Measurements from ENCODE around the gene BCL11B.

DNA sequence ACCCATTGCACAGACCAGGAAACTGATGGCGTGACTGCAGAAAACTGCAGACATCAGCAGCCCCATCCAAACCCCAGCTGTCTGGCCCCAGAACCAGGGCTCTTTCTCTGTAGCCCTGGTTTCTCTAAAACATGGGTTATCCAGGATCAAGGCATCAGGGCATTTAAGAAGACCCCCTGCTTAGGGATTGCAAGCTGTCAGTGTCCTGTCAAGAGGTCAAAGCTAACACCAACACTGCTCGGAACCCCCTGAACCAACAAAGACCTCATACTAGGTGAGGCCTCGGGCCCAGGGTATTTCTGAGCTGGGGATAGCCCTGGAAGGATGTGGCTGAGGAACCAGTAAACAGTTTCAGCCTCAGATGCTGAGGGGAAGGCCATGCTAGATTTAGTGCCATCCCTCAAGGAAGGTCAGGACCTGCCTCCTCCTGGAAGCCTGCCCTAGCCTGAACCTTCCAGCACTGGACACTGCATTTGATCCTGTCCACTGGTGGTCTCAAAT, 39.2 kb downstream of the BCL11B start:
- TF ChIP-seq POLR2AphosphoS5 (IDR thresholded peaks at IDR 0.05) = no peak
- no peak for TF ChIP-seq EP300 (IDR thresholded peaks at IDR 0.05)

Data from gastroesophageal sphincter (tissue), 2 donors.